ENCODE data around the gene DUT.

DUT gene

GRCh38 chr15:48366584-48367312, 35.5 kb downstream of the DUT start:
- no peak for TF ChIP-seq CTCF (IDR thresholded peaks at IDR 0.05; ENCODE audit: low read depth, low read length, missing control alignments)
- no peak overlapping the region for H3K4me3 ChIP-seq (ENCODE audit: low read depth, low read length)
- DNase-seq (ENCODE audit: low read depth), result no peak

GRCh38 chr15:48367483-48367882, 36.3 kb downstream of the DUT start:
- no peak for TF ChIP-seq CTCF (IDR thresholded peaks at IDR 0.05; ENCODE audit: low read depth, low read length, missing control alignments)
- no peak overlapping the region for H3K4me3 ChIP-seq (ENCODE audit: low read depth, low read length)
- no peak for DNase-seq (ENCODE audit: low read depth)

GRCh38 chr15:48370460-48370859, 39.2 kb downstream of the DUT start:
- no peak overlapping the region for H3K4me3 ChIP-seq (ENCODE audit: low read depth, low read length)
- no peak for TF ChIP-seq CTCF (IDR thresholded peaks at IDR 0.05; ENCODE audit: low read depth, low read length, missing control alignments)
- DNase-seq (ENCODE audit: low read depth), result no peak

GRCh38 chr15:48371550-48371949, 40.3 kb downstream of the DUT start:
- no peak overlapping the region for H3K4me3 ChIP-seq (ENCODE audit: low read depth, low read length)
- DNase-seq (ENCODE audit: low read depth), result no peak
- no peak for TF ChIP-seq CTCF (IDR thresholded peaks at IDR 0.05; ENCODE audit: low read depth, low read length, missing control alignments)

GRCh38 chr15:48371961-48372360, 40.7 kb downstream of the DUT start:
- H3K4me3 ChIP-seq (ENCODE audit: low read depth, low read length), result no peak overlapping the region
- TF ChIP-seq CTCF (IDR thresholded peaks at IDR 0.05; ENCODE audit: low read depth, low read length, missing control alignments), result no peak
- DNase-seq (ENCODE audit: low read depth), result no peak

GRCh38 chr15:48373821-48374451, 42.7 kb downstream of the DUT start:
- DNase-seq (ENCODE audit: low read depth), result no peak
- no peak overlapping the region for H3K4me3 ChIP-seq (ENCODE audit: low read depth, low read length)
- no peak for TF ChIP-seq CTCF (IDR thresholded peaks at IDR 0.05; ENCODE audit: low read depth, low read length, missing control alignments)

GRCh38 chr15:48374472-48374871, 43.2 kb downstream of the DUT start:
- no peak for TF ChIP-seq CTCF (IDR thresholded peaks at IDR 0.05; ENCODE audit: low read depth, low read length, missing control alignments)
- no peak overlapping the region for H3K4me3 ChIP-seq (ENCODE audit: low read depth, low read length)
- no peak for DNase-seq (ENCODE audit: low read depth)

Measured in GM12864 (cell line).